Mucosa of stomach (tissue), 1 donor: ENCODE data around the gene LRRC49.

Experiments
- H3K27me3 ChIP-seq: one replicate; pipeline ENCODE4 v1.7.0; 2013; ENCODE audit warnings: mild to moderate bottlenecking, low read length; ENCODE audit not compliant: control insufficient read depth, insufficient read depth
- H3K36me3 ChIP-seq: one replicate; pipeline ENCODE4 v1.7.0; 2013; ENCODE audit warnings: low read length; ENCODE audit not compliant: control insufficient read depth, insufficient read depth
- H3K4me1 ChIP-seq: one replicate; pipeline ENCODE4 v1.7.0; 2013; ENCODE audit warnings: mild to moderate bottlenecking, low read length; ENCODE audit not compliant: control insufficient read depth, insufficient read depth
- H3K4me3 ChIP-seq: one replicate; pipeline ENCODE4 v1.7.0; 2013; ENCODE audit warnings: low read length
- H3K9ac ChIP-seq: one replicate; pipeline ENCODE4 v1.7.0; 2013; ENCODE audit warnings: mild to moderate bottlenecking, low read length, moderate library complexity
- H3K9me3 ChIP-seq: one replicate; pipeline ENCODE4 v1.7.0; 2013; ENCODE audit warnings: mild to moderate bottlenecking, low read length, moderate library complexity; ENCODE audit not compliant: control insufficient read depth
- donor health status: Pancreatic carcinoma.

LRRC49 gene

GRCh38 chr15:71092056-71092600 is 199.5 kb downstream of the LRRC49 start:
- no peaks in the 10 kb centered on the region for H3K36me3 ChIP-seq
- peaks cover 14% of the 10 kb centered on the region for H3K4me1 ChIP-seq
- H3K9ac ChIP-seq, result no peak overlapping the region
- no peak overlapping the region for H3K4me3 ChIP-seq
- no peaks in the 10 kb centered on the region for H3K9me3 ChIP-seq
- H3K27me3 ChIP-seq, result no peaks in the 10 kb centered on the region

DNA sequence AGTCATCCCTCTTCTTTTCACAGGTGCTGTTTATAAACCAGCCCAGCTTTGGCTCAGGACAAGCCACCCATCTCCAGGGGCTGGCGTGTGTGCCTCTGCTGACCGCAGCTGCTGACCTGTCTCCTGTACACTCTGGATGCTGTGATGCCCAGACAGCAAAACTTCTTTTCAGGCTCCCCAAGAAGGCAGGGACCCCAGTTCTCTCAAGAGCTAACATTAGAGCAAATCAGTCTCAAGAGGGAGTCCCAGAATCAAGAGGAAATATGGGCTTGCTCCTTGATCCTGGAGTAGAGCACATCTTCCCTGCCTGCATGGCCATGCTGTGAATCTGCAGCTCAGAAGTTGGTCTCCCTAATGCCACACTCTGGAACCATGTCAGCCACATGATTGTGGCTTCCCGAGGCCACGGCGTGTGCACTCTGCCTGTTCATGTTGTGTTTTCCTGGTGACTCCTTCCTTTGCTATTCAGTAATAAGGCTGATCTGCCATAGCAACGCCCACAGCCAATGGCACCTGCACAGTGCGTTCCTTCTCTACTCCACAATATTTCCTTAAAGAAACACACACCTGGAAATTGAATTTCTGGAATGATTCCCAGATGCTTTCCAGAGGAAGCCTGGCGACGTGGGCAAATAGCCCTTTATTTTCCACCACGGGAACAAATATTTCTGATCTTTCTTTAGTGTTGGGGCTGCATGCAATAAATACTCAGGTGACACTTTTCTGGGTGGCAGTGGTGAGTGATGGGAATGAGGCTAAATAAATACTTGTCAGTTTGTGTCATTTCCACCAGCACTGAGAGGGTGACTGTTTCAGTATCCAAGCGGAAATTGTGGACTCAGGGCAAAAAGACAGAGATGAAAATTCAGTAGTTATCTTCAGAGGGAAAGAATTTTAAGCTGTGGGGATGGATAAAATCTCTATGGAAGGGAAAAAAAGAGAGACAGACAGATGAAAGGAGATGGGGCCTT is 200.7 kb downstream of the LRRC49 start:
- Histone ChIP-seq H3K9ac (peak overlapping the region; percentile 31), H3K9me3 (no peaks in the 10 kb centered on the region), H3K27me3 (no peaks in the 10 kb centered on the region), H3K4me1 (peaks cover 14% of the 10 kb centered on the region), H3K36me3 (no peaks in the 10 kb centered on the region), H3K4me3 (peak overlapping the region; percentile 3)

DNA sequence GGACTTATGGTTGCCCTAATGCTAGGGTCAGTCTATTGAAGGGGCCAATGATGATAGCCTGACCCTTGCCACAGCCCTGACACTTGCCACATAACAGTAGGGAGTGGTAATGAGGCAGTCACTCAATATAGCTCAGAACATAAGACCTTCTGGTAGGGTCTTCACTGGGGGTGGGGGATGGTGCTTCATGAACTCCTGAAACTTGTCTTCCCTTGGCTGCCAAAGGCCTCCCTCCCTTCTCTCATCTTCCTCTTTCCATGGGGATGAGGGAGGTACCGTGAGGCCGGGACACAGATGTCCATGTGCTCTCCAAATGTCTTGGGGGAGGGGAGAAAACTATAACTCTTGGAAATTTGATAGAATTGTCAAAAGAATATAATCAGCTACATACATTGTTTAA is 201.5 kb downstream of the LRRC49 start:
- H3K4me1 ChIP-seq, result peaks cover 14% of the 10 kb centered on the region
- no peaks in the 10 kb centered on the region for H3K9me3 ChIP-seq
- H3K9ac ChIP-seq, result no peak overlapping the region
- no peaks in the 10 kb centered on the region for H3K36me3 ChIP-seq
- H3K27me3 ChIP-seq, result no peaks in the 10 kb centered on the region
- peak overlapping the region; percentile 3 for H3K4me3 ChIP-seq

DNA sequence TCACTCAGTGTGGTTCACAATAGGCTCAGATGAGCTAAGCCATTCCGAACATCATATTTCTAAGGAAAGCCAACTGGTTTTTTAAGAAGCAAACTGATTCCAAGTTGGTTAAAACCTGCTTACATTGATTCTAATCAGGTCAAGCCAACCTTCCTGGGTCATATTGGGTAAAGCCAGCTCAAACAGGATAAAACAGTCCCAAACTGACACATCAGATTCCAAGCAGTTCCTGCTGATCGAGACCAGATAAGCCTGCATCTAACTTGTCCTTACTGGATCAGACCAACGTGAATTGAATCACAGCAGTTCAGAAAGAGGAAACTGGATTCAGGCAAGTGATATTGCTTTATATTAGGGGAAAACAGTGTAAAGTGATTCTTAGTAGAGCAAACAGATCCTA is 204.1 kb downstream of the LRRC49 start:
- H3K9me3 ChIP-seq, result no peaks in the 10 kb centered on the region
- H3K27me3 ChIP-seq, result no peaks in the 10 kb centered on the region
- no peak overlapping the region for H3K9ac ChIP-seq

GRCh38 chr15:71097890-71098289 is 205.3 kb downstream of the LRRC49 start:
- no peaks in the 10 kb centered on the region for H3K36me3 ChIP-seq
- no peaks in the 10 kb centered on the region for H3K27me3 ChIP-seq
- peaks cover 12% of the 10 kb centered on the region for H3K4me1 ChIP-seq
- H3K9me3 ChIP-seq, result no peaks in the 10 kb centered on the region
- no peak overlapping the region for H3K9ac ChIP-seq
- H3K4me3 ChIP-seq, result no peak overlapping the region

More for the DNA sequence above, 204.1 kb downstream of the LRRC49 start:
- Histone ChIP-seq H3K4me3 (no peak overlapping the region), H3K4me1 (peaks cover 14% of the 10 kb centered on the region), H3K36me3 (no peaks in the 10 kb centered on the region)

- no peak overlapping the region for H3K9ac ChIP-seq
- H3K9me3 ChIP-seq, result no peaks in the 10 kb centered on the region
- H3K36me3 ChIP-seq, result no peaks in the 10 kb centered on the region
- no peaks in the 10 kb centered on the region for H3K27me3 ChIP-seq
- H3K4me3 ChIP-seq, result no peak overlapping the region
- peaks cover 3% of the 10 kb centered on the region for H3K4me1 ChIP-seq
These were observed 206.3 kb downstream of the LRRC49 start for GRCh38 chr15:71098920-71099319.
